ENCODE measurements around the gene DRC3. TPM values are rescaled to one million over a fixed set of nuclear protein-coding genes. Genes with fewer than 3 reads are reported as not detected.

DRC3 gene
- total and polyA plus RNA-seq, 4 donors: 0.61 to 1.5 (median 1.1) TPM

GRCh38 chr17:17965152-17965721 is 7.4 kb upstream of the DRC3 start:
- Histone ChIP-seq H3K36me3 (ENCODE audit: control insufficient read depth in 4 of 4, insufficient read depth in 3 of 4, low read depth in 1 of 4, low read length in 3 of 4) (no peaks in the 10 kb centered on the region), H3K9ac (ENCODE audit: low read depth in 1 of 2, low read length in 2 of 2) (no peak overlapping the region), H3K27me3 (ENCODE audit: control insufficient read depth in 4 of 4, insufficient read depth in 4 of 4, low read length in 3 of 4) (no peaks in the 10 kb centered on the region), H3K4me3 (ENCODE audit: low read depth in 1 of 3, low read length in 3 of 3) (no peak overlapping the region), H3K27ac (ENCODE audit: low read depth in 1 of 2, low read length in 2 of 2) (no peak overlapping the region), H3K9me3 (ENCODE audit: control insufficient read depth in 4 of 4, low read length in 3 of 4) (no peaks in the 10 kb centered on the region), H3K4me1 (ENCODE audit: control insufficient read depth in 4 of 4, insufficient read depth in 4 of 4, low read length in 3 of 4) (peaks cover under 1 to 4% (median 2%) of the 10 kb centered on the region in 4 donors)
- 89% methylated on average over 2 of the region's 2 CpGs for WGBS
- DNase-seq (ENCODE audit: low spot score): no peak
- TF ChIP-seq REST (IDR thresholded peaks at IDR 0.05) (no peak), ATF3 (IDR thresholded peaks at IDR 0.05) (no peak), HNF4A (conservative IDR thresholded peaks at IDR 0.05) (no peak), EGR1 (IDR thresholded peaks at IDR 0.05; ENCODE audit: low read depth in 2 of 2) (no peak), RXRA (IDR thresholded peaks at IDR 0.05) (no peak), JUND (IDR thresholded peaks at IDR 0.05) (no peak), FOXA1 (IDR thresholded peaks at IDR 0.05) (no peak), SP1 (IDR thresholded peaks at IDR 0.05) (no peak), GABPA (IDR thresholded peaks at IDR 0.05 in 1 of 2, conservative IDR thresholded peaks at IDR 0.05 in 1 of 2) (no peak), NR2F2 (IDR thresholded peaks at IDR 0.05) (no peak), ZBTB33 (IDR thresholded peaks at IDR 0.05) (no peak), TAF1 (conservative IDR thresholded peaks at IDR 0.05) (no peak), HNF4G (IDR thresholded peaks at IDR 0.05) (no peak), CTCF (IDR thresholded peaks at IDR 0.05; ENCODE audit: low read depth, low read length, missing input control) (no peak), RAD21 (IDR thresholded peaks at IDR 0.05) (no peak)

- Histone ChIP-seq H3K9ac (ENCODE audit: low read depth in 1 of 2, low read length in 2 of 2) (no peak overlapping the region), H3K9me3 (ENCODE audit: control insufficient read depth in 4 of 4, low read length in 3 of 4) (no peaks in the 10 kb centered on the region), H3K27ac (ENCODE audit: low read depth in 1 of 2, low read length in 2 of 2) (no peak overlapping the region), H3K4me3 (ENCODE audit: low read depth in 1 of 3, low read length in 3 of 3) (no peak overlapping the region), H3K4me1 (ENCODE audit: control insufficient read depth in 4 of 4, insufficient read depth in 4 of 4, low read length in 3 of 4) (peaks cover 3 to 12% (median 10%) of the 10 kb centered on the region in 4 donors), H3K36me3 (ENCODE audit: control insufficient read depth in 4 of 4, insufficient read depth in 3 of 4, low read depth in 1 of 4, low read length in 3 of 4) (no peaks in the 10 kb centered on the region), H3K27me3 (ENCODE audit: control insufficient read depth in 4 of 4, insufficient read depth in 4 of 4, low read length in 3 of 4) (no peaks in the 10 kb centered on the region)
- WGBS: 88% methylated on average over 3 of the region's 3 CpGs
- DNase-seq (ENCODE audit: low spot score): no peak
- TF ChIP-seq RXRA (IDR thresholded peaks at IDR 0.05): no peak
- TF ChIP-seq NR2F2 (IDR thresholded peaks at IDR 0.05): no peak
- TF ChIP-seq FOXA2 (IDR thresholded peaks at IDR 0.05): no peak
- TF ChIP-seq SP1 (IDR thresholded peaks at IDR 0.05): no peak
- TF ChIP-seq RAD21 (IDR thresholded peaks at IDR 0.05): no peak
- no peak for TF ChIP-seq ATF3 (IDR thresholded peaks at IDR 0.05)
- TF ChIP-seq MAX (IDR thresholded peaks at IDR 0.05): no peak
- TF ChIP-seq REST (IDR thresholded peaks at IDR 0.05): no peak
These were observed 6.3 kb upstream of the DRC3 start for GRCh38 chr17:17966399-17966798.
